Neural cell (in vitro differentiated cells): Measurements from ENCODE around the gene SGPP1. TPM values are rescaled to one million over a fixed set of nuclear protein-coding genes. Genes with fewer than 3 reads are reported as not detected.
"Not testable (repeated sequence)": the region's sequence is repeated elsewhere in the genome, so short reads cannot be mapped to it uniquely, and the experiment has no call there.

Experiments used
- H2AFZ ChIP-seq: fragments of 200-600, 300-800 bp; sonication (generic), shearing (Covaris generic); 2 replicates; pipeline ENCODE4 v1.6.0; 2014; ENCODE audit warnings: low read depth, mild to moderate bottlenecking, antibody characterized with exemption, low read length, moderate library complexity
- H3F3A ChIP-seq: fragments of 200-600 bp; shearing (Covaris generic); 2 replicates; pipeline ENCODE4 v1.6.1; 2016; ENCODE audit warnings: mild to moderate bottlenecking, moderate library complexity, mixed read lengths, antibody characterized with exemption, low read length; ENCODE audit not compliant: insufficient read depth, poor library complexity, severe bottlenecking
- H3K27ac ChIP-seq: fragments of 200-600, 300-800 bp; sonication (generic), shearing (Covaris generic); 2 replicates; pipeline ENCODE4 v1.5.1; 2014; ENCODE audit warnings: mild to moderate bottlenecking, low read length, moderate library complexity
- H3K27me3 ChIP-seq: fragments of 300-800, 200-600 bp; sonication (generic), shearing (Covaris generic); 2 replicates; pipeline ENCODE4 v1.6.0; 2014; ENCODE audit warnings: mild to moderate bottlenecking, low read depth, low read length, moderate library complexity; ENCODE audit not compliant: insufficient read depth
- H3K36me3 ChIP-seq: fragments of 300-800, 200-600 bp; sonication (generic), shearing (Covaris generic); 2 replicates; pipeline ENCODE4 v1.5.1; 2014; ENCODE audit warnings: mild to moderate bottlenecking, antibody characterized with exemption, low read length, moderate library complexity; ENCODE audit not compliant: insufficient read depth
- H3K4me2 ChIP-seq: fragments of 300-800, 200-600 bp; sonication (generic), shearing (Covaris generic); 2 replicates; pipeline ENCODE4 v1.6.0; 2014; ENCODE audit warnings: mild to moderate bottlenecking, low read length
- H3K4me3 ChIP-seq: fragments of 300-800, 200-600 bp; sonication (generic), shearing (Covaris generic); 2 replicates; pipeline ENCODE4 v1.5.1; 2014; ENCODE audit warnings: mild to moderate bottlenecking, low read length, moderate library complexity
- H3K79me2 ChIP-seq: fragments of 200-600 bp; shearing (Covaris generic); replicated peaks from 2 replicates; pipeline ENCODE4 v1.6.0; 2014; ENCODE audit warnings: mild to moderate bottlenecking, low read length, moderate library complexity; ENCODE audit not compliant: insufficient read depth
- H3K9ac ChIP-seq: fragments of 300-800, 200-600 bp; sonication (generic), shearing (Covaris generic); 2 replicates; pipeline ENCODE4 v1.6.1; 2016; ENCODE audit warnings: mild to moderate bottlenecking, low read length, mixed read lengths
- H3K9me2 ChIP-seq: fragments of 200-600 bp; shearing (Covaris generic); 2 replicates; pipeline ENCODE4 v1.6.1; 2016; ENCODE audit warnings: mild to moderate bottlenecking, low read length, mixed read lengths; ENCODE audit not compliant: insufficient read depth
- H3K9me3 ChIP-seq: fragments of 200-600, 300-800 bp; sonication (generic), shearing (Covaris generic); 2 replicates; pipeline ENCODE4 v1.6.1; 2016; ENCODE audit warnings: mild to moderate bottlenecking, mixed run types, low read length, moderate library complexity, mixed read lengths
- H4K20me1 ChIP-seq: fragments of 200-600 bp; shearing (Covaris generic); 2 replicates; pipeline ENCODE4 v1.6.1; 2016; ENCODE audit warnings: mild to moderate bottlenecking, mixed run types; ENCODE audit not compliant: insufficient read depth
- CTCF ChIP-seq: fragments of 450-650 bp; IDR thresholded peaks from 2 replicates; pipeline ENCODE4 v1.5.1; 2014; ENCODE audit warnings: antibody characterized with exemption, mild to moderate bottlenecking, moderate library complexity; ENCODE audit not compliant: poor library complexity, severe bottlenecking
- EP300 ChIP-seq: fragments of 450-650 bp; conservative IDR thresholded peaks from 2 replicates; pipeline ENCODE4 v1.6.1; 2014; ENCODE audit warnings: antibody characterized with exemption, mild to moderate bottlenecking, moderate library complexity; ENCODE audit not compliant: poor library complexity, severe bottlenecking
- EZH2 ChIP-seq: fragments of 200-600, 300-800 bp; shearing (Covaris generic), sonication (generic); IDR thresholded peaks from 2 replicates; pipeline ENCODE4 v1.6.1; 2014; ENCODE audit warnings: antibody characterized with exemption, low read length, borderline replicate concordance, mild to moderate bottlenecking; ENCODE audit not compliant: insufficient read depth, poor library complexity, severe bottlenecking
- MXI1 ChIP-seq: fragments of 450-650 bp; conservative IDR thresholded peaks from 2 replicates; pipeline ENCODE4 v1.6.1; 2014; ENCODE audit warnings: antibody characterized with exemption, mild to moderate bottlenecking; ENCODE audit not compliant: poor library complexity, severe bottlenecking
- POLR2AphosphoS5 ChIP-seq: IDR thresholded peaks from 2 replicates; pipeline ENCODE4 v1.6.1; 2012
- RAD21 ChIP-seq: fragments of 450-650 bp; conservative IDR thresholded peaks from 2 replicates; pipeline ENCODE4 v1.6.1; 2014; ENCODE audit warnings: antibody characterized with exemption, mild to moderate bottlenecking, moderate library complexity
- REST ChIP-seq: IDR thresholded peaks from 2 replicates; pipeline ENCODE4 v1.6.1; 2012; ENCODE audit warnings: borderline replicate concordance
- SMC3 ChIP-seq: fragments of 450-650 bp; conservative IDR thresholded peaks from 2 replicates; pipeline ENCODE4 v1.6.1; 2014; ENCODE audit warnings: antibody characterized with exemption, mild to moderate bottlenecking, moderate library complexity; ENCODE audit not compliant: poor library complexity
- TAF1 ChIP-seq: IDR thresholded peaks from 2 replicates; pipeline ENCODE4 v1.6.1; 2012; ENCODE audit warnings: low read depth
- polyA plus RNA-seq: library from polyadenylated mRNA; depleted of rRNA; stranded (reverse); fragments of >200 nt; gene quantifications from 2 replicates; pipeline ENCODE4 v1.2.3, GENCODE V29; 2014

The SGPP1 gene
- polyA plus RNA-seq, 1 donor from 2014 or later = 17.7 TPM

- Histone ChIP-seq H3K9me2 (no peaks in the 10 kb centered on the region), H3K27me3 (no peaks in the 10 kb centered on the region), H3K9me3 (no peaks in the 10 kb centered on the region), H3K27ac (no peak overlapping the region), H3K9ac (no peak overlapping the region), H3K36me3 (no peaks in the 10 kb centered on the region), H4K20me1 (no peaks in the 10 kb centered on the region), H3F3A (no peaks in the 10 kb centered on the region), H3K4me2 (no peak overlapping the region), H3K4me3 (no peak overlapping the region), H2AFZ (no peak overlapping the region), H3K79me2 (no peaks in the 10 kb centered on the region)
- no peak for TF ChIP-seq REST
- no peak for TF ChIP-seq SMC3
- no peak for TF ChIP-seq EP300
- TF ChIP-seq POLR2AphosphoS5 = no peak
- TF ChIP-seq MXI1 = no peak
- TF ChIP-seq EZH2 = no peak
- TF ChIP-seq RAD21 = no peak
- TF ChIP-seq TAF1 = no peak
- no peak for TF ChIP-seq CTCF
These were observed 20.6 kb downstream of the SGPP1 start for GRCh38 chr14:63707216-63707615.

DNA sequence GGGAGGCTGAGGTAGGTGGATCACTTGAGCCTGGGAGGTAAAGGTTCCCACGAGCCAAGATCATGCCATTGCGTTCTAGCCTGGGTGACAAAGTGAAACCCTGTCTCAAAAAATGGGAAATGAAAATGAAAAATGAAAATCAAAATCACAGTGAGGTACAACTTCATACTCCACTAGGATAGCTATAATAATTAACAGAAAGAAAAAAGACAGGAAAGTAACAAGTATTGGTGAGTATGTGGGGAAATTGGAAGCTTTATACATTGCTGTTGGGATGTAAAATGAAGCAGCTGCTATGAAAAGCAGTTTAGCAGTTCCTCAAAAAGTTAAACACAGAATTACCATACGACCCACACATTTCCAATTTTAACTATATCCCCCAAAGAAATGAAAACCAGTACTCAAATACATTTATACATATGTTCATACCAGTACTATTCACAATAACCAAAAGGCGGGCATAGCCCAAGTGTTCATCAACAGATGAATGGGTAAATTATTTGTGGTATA is 22.2 kb downstream of the SGPP1 start:
- no peak overlapping the region for H3K4me3 ChIP-seq
- no peak overlapping the region for H3K4me2 ChIP-seq
- no peak overlapping the region for H3K27ac ChIP-seq
- no peaks in the 10 kb centered on the region for H4K20me1 ChIP-seq
- H3K9me2 ChIP-seq = no peaks in the 10 kb centered on the region
- H3K9me3 ChIP-seq = no peaks in the 10 kb centered on the region
- H3F3A ChIP-seq = no peaks in the 10 kb centered on the region
- no peaks in the 10 kb centered on the region for H3K36me3 ChIP-seq
- H3K27me3 ChIP-seq = no peaks in the 10 kb centered on the region
- H2AFZ ChIP-seq = no peak overlapping the region
- TF ChIP-seq TAF1 (no peak), RAD21 (no peak), POLR2AphosphoS5 (no peak), EZH2 (no peak), EP300 (no peak), REST (no peak)
- H3K9ac ChIP-seq = no peak overlapping the region
- no peaks in the 10 kb centered on the region for H3K79me2 ChIP-seq

- not testable (repeated sequence) for H3K79me2 ChIP-seq, H3K27ac ChIP-seq, H3K4me3 ChIP-seq, H3K9me3 ChIP-seq, H3K27me3 ChIP-seq, H3K36me3 ChIP-seq, H4K20me1 ChIP-seq, H3K9me2 ChIP-seq, H3K9ac ChIP-seq, H3F3A ChIP-seq, H3K4me2 ChIP-seq, H2AFZ ChIP-seq
These were observed 25.3 kb downstream of the SGPP1 start for GRCh38 chr14:63702530-63702929.
